ENCODE data around the gene TTC27.

The TTC27 gene

DNA sequence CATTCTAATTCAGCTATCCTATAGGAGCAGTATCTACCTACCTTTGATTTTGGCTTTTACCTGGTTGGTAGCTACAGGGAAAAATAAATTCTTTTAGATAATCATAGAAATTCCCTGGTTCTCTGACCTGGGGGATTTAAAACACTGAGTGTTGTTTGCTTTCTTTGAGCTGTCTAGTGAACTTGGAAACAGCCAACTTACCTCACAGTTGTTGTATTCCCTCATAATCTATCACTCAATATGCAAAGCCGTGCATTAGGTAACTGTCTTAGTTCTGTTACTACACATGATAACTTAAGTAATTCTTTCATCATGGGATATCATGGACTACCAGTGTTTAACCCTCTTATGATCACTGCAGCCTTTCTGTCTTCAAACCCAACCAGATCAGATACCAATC lies 127.8 kb downstream of the TTC27 start:
- DNase-seq (ENCODE audit: low read depth in 2 of 2), result no peak

DNA sequence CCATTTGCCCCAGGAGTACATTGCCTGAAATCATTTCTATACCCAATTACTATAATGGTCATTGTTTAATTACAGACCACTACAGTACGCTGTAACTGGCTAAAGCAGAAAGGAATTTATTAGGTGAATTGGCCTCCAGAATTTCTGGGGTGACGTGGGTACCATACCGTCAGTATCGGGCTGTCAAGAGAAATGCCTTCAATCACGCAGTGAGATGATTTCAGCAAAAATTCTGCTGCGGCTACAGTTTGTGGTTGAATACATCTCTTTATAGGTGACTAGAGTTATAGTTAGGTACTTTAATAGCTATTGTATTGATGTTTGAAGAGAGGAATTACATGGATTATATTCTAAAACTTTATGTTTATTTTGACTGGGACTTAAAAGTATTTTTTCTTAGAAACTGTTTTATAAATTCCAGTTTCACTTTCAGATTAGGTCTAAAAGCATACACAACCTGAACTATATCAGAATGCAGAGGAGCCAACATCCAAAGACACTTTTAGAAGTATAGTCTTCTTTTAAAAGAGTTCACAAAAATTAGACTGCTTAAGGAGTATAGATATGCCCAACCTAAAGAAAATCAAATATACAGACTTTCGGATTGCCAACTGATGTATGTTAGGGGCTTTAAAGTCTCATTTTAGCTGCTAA lies 128.4 kb downstream of the TTC27 start:
- no peak for DNase-seq (ENCODE audit: low read depth in 2 of 2)

DNA sequence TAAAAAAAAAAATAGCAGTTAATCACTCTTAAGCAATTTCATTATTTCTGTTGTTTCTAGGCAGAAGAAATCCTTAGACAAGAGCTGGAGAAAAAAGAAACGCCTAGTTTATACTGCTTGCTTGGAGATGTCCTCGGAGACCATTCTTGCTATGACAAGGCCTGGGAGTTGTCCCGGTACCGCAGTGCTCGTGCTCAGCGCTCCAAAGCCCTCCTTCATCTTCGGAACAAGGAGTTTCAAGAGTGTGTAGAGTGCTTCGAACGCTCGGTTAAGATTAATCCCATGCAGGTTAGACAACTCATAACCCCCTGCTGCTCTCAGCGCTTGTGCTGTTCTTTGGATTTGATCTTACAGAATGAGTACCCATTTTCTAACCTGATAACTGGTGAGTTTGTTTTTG lies 130.4 kb downstream of the TTC27 start:
- DNase-seq (ENCODE audit: low read depth in 2 of 2), result no peak

DNA sequence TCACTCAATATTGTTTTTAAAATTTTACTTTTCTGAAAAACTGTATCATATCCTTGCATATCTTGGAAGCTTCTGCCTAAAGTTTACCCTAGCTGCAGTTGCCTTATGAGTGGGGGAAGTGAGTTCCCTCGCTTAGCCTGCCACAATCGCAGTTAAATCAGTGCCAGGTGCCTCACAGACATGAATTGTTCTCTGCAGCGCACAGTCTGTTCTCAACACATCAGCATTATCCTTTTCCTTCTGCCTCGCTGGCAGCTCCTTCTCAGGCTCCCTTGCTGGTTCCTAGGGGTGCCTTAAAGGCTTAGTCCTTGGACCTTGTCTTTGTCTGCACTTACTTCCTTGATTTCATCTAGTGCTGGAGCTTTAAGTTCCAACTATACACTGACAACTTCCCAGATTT lies 132.8 kb downstream of the TTC27 start:
- no peak for DNase-seq (ENCODE audit: low read depth in 2 of 2)

GRCh38 chr2:32768387-32769174 lies 140.7 kb downstream of the TTC27 start:
- DNase-seq (ENCODE audit: low read depth in 2 of 2), result no peak

GRCh38 chr2:32770360-32770759 lies 142.5 kb downstream of the TTC27 start:
- DNase-seq (ENCODE audit: low read depth in 2 of 2), result no peak

- no peak for DNase-seq (ENCODE audit: low read depth in 2 of 2)
Measured at GRCh38 chr2:32772638-32773447, 145.0 kb downstream of the TTC27 start.

GRCh38 chr2:32773448-32773808 lies 145.6 kb downstream of the TTC27 start:
- no peak for DNase-seq (ENCODE audit: low read depth in 2 of 2)

GRCh38 chr2:32775954-32776353 lies 148.1 kb downstream of the TTC27 start:
- no peak for DNase-seq (ENCODE audit: low read depth in 2 of 2)

DNA sequence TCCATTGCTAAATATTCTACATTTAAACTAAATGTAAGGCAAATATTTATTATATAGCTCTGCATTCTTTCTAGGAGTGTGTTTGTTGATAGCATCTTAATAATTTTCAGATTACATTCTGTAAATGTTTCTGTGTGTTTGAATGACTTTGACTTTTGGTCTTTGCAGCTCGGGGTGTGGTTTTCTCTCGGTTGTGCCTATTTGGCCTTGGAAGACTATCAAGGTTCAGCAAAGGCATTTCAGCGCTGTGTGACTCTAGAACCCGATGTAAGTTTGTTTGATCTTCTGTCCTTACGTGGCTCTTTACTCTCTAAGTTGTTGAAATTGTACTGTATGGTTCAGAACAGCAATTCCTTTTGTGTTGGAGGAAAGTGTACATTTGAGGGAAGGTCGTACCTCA lies 149.9 kb downstream of the TTC27 start:
- DNase-seq (ENCODE audit: low read depth in 2 of 2), result no peak

GRCh38 chr2:32780961-32781360 lies 153.1 kb downstream of the TTC27 start:
- no peak for DNase-seq (ENCODE audit: low read depth in 2 of 2)

DNA sequence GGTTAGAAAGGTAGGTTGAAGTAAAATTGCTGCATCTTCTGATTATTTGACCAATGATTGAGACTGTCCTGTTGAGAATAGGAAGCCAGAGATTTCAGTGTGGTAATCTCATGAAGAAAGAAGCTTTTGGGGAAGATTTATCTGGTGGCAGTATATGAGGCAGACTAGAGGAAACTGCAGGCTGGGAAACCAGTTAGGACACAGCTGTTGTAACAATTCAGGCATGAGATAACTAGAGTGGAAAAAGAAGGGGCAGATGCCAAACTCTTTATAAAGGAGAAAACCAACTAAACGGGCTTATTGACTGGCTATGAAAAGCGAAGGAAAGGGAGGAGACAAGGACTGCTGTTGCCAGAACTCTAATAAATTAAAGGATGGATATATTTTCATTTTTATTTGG lies 155.6 kb downstream of the TTC27 start:
- no peak for DNase-seq (ENCODE audit: low read depth in 2 of 2)

DNA sequence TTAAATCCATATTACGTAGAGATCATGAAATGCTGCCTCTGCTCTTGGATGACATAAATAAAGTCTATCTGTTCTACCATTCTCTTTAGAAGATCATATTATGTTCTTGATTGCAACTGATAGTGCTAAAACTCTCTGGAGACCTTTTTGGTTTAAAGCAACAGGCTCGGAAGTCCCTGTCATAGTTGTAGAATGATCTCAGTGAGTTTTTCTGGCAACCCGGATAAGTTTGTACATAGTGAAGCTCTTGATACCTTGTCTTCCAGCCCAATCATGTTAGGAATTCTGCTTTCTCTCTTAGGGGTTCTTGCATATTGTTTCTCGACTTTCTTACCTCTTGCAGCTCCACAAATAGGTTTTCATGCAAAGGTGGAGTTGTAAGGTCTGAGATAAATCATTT lies 156.1 kb downstream of the TTC27 start:
- no peak for DNase-seq (ENCODE audit: low read depth in 2 of 2)

GRCh38 chr2:32787207-32787606 lies 159.4 kb downstream of the TTC27 start:
- no peak for DNase-seq (ENCODE audit: low read depth in 2 of 2)

DNA sequence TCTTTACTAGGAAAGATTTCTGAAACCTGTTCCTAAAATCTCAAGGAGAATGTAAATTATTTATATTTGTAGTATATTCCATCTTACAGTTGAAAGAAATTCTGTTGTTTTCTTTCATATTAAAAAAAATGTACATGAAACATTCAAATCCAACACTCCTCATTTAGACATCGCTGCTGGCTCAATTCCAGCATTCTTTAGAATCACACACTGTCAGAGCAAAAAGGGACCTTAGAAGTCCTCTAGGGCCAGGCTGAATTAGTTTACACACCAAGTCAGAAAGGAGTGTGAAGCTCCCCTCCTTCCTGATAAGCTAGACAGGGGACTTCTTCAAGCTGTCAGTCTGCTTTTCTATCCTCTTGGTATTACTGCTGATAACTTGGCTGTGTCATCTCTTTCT lies 160.3 kb downstream of the TTC27 start:
- DNase-seq (ENCODE audit: low read depth in 2 of 2), result no peak

DNA sequence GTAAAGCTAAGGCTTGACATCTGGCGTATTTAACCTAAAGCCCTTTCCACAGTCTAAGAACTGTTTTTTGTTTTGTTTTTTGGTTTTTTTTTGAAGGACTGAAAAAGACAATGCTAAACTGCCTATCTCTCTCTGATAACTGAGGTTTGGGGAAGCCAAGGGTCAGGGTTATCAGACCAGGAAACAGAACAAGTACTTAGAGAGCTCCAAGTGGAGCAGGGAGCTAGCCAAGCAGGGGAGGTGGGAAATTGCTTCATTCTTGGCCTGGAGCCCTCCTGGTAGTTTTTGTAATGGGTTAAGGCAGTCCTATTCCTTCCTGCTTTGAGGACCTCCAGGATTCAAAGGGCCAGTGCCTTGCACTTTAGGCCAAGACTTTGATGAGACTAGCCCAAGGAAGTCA lies 164.6 kb downstream of the TTC27 start:
- no peak for DNase-seq (ENCODE audit: low read depth in 2 of 2)

- no peak for DNase-seq (ENCODE audit: low read depth in 2 of 2)
Measured at GRCh38 chr2:32798829-32799228, 171.0 kb downstream of the TTC27 start.

DNA sequence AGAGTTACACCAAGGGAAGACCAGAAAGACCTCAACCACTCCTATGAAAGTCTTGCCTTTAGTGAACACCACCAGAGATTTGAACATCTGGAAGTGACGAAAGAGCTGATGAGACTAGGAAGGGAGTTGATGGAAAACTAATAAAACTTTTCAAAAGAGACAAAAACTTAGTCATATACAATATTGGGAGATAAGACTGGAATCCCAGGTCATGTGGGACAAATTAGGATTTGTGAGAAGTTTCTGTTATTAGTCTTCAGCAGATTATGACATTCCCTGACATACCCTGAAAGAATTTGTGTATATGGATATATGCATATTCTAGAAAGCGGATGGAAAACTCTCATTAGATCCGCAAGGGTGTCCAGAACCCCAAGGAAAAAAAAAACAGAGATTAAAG lies 173.9 kb downstream of the TTC27 start:
- no peak for DNase-seq (ENCODE audit: low read depth in 2 of 2)

DNA sequence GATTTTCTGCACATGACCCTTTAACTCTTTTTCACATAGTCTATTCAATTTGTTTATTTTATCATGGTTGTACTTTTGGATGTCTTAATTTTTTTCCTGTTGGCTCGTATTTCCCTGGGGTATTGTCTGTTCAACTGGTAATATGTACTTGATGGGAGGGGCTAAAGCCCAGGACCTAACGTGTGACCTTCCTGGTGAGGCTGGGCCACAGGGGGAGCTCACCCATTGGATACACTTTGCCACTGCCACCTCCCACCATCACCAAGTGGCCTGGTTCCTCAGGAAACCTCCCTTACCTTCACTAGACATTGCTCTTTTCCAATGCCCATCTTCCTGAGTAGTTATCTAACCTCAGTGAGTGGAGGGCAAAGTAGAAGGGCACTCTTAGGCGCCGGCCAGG lies 175.0 kb downstream of the TTC27 start:
- DNase-seq (ENCODE audit: low read depth in 2 of 2), result no peak

- DNase-seq (ENCODE audit: low read depth in 2 of 2), result no peak
Measured at GRCh38 chr2:32804205-32804604, 176.4 kb downstream of the TTC27 start.

DNA sequence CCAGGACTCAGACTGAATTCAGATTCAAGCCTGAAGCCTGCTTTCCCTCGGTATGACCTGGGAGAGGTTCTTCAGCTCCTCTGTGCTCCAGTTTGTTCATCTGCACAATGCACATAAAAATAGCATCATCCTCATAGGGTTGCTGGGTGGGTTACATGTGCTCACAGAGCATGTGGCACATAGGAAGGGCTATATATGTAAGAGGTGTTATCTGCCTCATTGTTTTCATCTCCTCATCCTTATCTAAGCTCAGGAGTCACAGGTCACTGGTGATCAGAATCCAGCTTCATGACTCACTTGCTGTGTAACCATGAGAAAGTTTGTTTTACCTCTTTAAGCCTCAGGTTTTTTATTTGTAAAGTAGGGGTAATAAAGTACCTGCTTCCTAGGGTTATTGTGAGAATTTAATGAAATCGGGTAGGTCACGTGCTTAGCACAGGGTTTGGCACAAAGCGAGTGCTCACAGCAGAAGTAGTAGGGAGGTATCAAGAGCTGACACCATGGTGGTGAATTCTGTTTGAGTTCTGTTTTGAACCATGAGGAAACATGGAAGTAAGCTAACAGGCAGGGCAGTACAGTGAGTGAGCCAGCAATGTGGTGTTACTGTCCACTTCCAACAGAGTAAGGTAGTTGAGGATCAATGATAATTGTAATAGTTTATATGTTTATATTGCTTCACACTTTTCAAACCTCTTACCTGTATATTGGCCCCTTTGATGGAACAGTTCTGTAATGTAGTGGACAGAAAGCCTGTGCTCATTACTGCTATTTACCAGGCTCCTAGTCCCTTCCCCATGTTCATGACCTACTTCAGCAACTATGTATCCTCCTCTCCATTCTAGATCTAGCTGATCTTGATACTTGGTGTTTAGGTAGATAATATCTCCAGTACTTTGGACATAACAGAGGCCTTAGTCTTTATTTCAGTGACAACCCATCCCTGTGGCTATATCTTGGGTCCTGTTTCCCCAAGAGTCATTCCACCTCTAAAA lies 177.6 kb downstream of the TTC27 start:
- DNase-seq (ENCODE audit: low read depth in 2 of 2), result no peak

- no peak for DNase-seq (ENCODE audit: low read depth in 2 of 2)
Measured at GRCh38 chr2:32806857-32807256, 179.0 kb downstream of the TTC27 start.

Measured in stimulated activated CD4-positive, alpha-beta T cell treated with anti-CD3 and anti-CD28 coated beads, Interleukin-15, amount 100 ng/mL, for 48 hours (primary cell).